ENCODE data around the gene ASPHD2.

The ASPHD2 gene

DNA sequence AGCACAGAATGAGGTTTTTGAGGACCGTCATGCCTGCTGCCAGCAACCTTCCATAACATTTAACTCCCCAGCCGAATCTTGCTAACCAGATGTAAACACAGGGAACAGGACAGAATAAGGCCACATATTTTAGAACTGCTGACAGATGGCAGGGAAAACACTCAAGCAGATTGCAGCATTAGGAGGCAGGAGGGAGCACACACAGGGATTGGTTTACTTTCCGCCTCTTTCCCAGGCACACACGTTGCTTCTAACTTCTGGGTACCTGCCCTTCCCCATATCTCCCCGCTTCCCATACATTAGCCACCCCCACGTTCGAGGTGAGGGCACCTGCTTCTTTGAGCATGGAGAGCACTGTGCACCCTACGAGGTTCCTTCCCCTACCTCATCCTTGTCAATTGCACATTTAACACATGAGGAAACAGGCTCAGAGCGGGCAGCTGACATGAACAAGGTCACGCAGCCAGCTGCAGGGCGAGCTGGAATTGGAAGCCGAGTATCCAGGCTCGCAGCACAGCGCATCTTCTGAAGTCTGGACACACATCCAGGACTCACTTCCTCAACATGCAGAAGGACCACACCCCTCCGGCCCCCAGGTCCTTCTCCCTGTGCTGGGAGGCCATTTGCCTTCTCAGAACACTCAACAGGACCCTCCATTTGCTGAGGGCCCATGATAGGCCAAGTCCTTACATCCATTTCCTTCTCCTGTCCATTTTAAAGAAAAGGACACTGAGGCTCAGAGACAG lies 18.7 kb downstream of the ASPHD2 start:
- no peak for DNase-seq

DNA sequence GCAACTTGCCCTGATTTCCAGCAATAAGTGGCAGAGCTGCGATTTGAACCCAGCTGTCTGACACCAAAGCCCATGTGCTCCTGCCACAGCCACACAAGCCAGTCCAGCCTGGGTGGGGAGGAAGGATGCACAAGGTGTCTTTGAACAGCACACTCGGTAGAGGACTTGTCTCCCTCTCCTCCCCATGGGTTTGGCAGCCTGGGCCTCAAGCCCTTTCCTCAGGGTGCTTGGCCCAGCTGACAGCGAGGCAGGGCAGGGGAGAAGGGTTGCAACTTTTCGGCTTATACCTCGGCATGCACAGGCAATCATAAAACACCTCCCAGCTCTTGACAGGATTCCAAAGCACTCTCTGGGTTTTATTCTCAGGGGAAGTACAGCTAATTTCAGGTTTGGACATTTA lies 19.3 kb downstream of the ASPHD2 start:
- DNase-seq = no peak

DNA sequence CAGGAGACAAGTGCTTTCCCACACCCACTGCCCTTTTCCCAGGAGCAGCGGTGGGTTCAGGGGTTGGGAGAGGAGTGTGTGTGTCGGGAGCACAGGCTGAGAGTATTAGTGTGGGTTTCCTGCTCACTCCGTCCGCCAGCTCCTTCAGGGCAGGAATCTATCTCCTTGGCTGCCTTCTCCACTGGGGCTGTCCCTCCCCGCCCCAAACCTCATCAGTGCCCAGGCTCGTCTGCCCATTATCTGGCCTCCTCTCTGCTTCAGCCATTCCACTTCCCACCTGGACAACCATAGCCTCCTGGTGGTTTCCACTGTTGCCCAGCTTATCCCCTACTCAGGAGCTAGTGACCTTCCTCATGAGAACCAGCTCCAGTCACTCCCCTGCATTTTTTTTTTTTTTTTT lies 19.9 kb downstream of the ASPHD2 start:
- DNase-seq = no peak

DNA sequence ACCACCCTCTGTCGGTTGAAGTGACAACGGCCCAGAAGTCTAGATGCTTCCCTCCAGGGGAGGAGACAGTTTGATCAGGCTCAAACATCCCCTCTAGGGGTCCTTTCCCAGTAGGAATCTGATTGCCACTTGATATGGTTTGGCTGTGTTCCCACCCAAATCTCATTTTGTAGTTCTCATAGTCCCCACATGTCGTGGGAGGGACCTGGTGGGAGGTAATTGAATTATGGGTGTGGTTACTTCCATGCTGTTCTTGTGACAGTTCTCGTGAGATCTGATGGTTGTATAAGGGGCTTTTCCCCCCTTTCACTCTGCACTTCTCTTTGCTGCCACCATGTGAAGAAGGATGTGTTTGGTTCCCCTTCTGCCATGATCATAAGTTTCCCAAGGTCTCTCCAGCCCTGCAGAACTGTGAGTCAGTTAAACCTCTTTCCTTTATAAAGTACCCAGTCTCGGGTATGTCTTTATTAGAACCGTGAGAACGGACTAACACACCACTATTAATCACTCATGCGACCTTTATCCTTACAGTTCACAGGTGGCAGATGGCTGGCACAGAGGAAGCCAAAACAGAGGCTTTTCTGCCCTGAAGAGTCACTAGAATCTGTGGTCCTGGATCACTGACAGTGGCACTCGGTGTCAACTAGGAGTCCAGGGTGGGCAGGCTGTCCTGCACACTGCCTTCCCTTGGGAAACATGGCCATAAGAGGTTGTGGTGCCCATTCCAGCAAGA lies 21.6 kb downstream of the ASPHD2 start:
- DNase-seq = no peak

DNA sequence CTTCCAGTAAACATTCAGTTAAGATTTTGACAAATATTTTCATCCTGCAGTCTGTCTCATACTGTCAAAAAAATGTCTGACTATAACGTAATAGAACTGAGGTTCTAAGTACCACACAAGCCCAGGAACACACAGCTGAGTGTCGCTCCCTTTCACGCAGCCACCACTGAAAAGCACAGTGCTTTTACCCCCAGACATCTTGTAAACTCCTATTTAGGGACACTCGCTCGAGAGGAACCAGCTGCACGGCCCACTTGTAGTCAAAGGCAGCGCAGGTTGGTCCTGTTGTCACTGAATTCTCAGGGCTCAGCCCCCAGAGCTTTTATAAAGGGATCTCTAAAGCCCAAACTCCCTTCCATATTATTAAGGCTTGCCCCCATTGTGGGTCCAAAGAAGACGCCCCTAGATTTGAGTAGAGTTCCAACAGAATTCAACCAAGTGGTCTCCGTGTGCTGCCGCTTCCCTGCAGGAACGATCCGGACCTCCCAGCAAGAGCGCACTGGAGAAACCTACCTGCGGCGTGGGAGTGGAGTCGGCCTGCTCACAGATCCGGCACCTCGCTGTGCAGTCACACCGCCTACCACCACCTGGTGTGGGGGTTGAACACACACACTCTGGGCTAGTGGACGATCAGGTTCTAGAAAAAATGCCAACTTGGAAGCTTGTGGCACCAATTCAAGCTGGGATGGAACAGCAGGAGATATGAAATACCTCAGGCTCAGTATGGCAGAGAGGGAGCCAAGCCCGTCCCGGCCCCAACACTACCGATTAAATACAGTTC lies 23.4 kb downstream of the ASPHD2 start:
- no peak for DNase-seq

DNA sequence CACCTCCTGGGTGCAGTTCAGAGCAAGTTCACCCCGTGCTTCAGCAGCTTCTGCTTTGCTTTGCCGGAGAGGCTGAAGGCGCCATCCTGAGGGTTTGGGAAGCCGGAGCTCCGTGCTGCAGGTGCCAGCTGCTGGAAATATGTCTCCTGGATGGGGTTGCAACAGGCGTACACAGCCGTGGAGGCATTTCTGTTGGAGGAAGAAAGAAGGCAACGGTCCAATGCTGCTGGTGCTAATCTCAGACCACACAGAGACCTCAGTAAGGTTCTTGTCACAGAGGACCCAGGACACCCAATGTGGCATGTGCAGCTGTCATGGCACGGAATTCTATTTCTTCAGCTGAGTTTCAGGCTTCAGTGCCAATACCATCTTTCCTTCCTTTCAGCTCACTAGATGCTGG lies 24.2 kb downstream of the ASPHD2 start:
- DNase-seq = no peak

DNA sequence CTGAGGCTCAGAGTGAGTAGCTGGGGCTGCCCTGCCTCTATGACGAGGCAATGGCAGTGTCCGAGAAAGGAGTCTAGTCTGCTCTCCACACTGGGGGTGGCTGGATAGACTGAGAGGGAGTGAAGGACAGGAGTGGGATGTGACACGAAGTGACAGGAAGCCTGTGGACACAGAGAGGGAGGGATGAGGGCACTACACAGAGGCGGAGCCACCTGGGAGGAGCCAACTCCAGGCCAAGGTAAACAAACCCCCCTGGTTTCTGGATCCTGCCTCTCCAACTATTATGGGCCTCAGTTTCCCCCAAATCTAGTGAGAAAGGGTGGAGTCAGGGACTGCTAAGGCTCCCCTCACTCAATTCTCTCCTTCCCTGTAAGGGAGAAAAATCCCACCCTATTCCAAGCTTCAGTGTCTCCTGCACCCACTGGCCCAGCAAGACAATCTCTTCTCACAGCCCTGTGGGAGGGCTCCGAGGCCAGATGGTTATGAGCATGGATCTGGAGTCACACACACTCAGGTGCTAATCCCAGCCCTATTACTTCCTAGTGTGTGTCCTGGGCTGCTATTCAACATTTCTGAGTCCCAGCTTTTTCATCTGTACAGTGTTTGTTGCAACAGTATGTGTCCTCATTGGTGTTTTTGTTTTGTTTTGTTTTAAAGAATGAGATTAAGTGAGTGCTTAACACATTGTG lies 24.9 kb downstream of the ASPHD2 start:
- no peak for DNase-seq

DNA sequence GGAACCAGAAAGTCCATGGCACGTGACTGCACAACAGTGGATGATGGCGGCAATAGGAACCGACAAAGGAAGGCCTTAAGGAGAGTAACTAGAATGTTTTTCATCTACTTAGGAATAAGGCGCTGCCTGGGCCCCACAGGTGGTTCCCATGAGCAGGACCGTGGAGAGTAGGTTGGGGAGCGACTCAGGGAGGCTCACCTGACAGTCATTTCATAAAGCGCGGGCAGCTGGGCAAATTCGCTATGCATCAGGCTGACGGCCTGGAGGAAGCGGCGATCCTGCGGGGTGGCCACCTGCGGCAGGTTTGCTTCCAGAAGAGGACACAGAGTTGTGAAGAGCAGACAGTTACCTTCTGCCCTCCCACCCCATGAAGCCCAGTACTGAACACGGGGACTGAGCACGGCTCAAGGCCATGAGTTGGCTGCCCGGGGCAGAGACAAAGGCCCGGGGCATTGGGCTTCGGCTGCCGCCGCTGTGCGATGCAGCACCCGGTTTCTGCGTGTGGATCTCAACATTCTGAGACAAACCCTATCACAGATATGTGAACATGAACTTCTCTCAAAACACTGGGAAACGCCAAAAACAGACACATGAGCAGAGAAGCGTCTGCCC lies 28.7 kb downstream of the ASPHD2 start:
- no peak for DNase-seq

DNA sequence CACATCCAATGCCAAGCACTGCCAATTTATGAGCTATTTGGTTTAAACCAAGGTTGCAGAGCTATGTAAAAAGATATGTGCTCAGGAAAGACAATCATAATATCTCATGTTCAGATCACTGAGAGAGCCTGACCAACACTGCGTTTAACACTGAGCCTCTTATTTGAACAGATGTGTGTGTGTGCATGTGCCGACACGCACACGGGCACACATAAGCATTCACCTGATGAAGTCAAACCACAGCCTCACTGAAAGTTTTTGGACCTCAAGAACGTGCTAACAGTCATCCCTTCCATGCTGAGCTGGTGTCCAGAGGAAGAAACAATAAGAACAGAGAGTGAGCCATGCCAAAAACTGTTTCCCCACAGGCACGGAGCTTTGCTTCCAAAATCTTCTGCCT lies 31.1 kb downstream of the ASPHD2 start:
- no peak for DNase-seq

DNA sequence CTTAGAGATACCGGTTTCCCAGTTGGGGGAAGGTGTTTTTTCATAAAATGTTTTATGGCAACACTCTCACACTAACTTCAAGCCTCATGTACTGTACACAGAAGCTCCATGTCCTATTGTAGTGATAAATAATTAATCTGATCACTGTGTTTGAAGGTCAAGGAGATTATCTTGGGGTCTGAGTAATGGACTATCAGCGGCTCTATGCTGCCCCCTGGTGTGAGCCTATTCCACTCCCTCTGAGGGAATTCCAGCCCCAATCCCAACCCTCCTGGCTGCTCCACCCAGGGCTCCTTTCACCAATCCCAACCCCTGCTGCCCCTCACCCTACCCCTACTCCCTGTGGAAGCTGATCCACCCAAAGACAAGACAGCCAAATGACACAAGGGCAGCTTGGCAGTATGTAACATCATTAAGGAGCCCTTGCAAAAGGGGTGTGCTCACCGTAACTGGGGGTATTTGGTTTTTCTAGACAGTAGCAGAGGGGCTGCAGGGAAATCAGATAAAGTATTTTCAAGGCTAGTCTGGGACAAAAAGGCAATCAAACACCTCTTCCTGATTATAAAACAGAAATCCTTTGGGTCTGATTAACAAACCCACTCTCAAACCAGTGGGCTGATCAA lies 32.2 kb downstream of the ASPHD2 start:
- no peak for DNase-seq

DNA sequence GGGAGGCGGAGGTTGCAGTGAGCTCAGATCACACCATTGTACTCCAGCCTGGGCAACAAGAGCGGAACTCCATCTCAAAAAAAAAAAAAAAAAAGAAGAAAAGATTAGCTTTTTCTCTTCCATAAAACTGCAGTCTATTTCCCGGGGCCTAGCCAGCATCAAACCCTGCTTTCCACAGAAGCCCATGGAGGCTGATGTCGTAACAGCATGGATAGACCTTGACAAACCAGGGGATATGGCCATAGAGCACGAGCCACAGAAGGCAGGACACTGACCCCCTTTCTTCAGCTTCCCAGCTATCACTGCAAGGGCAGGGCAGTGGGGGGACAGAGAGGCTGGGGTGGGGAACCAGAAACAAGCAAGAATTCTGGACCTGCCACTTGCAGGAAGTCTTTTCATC lies 33.0 kb downstream of the ASPHD2 start:
- no peak for DNase-seq

DNA sequence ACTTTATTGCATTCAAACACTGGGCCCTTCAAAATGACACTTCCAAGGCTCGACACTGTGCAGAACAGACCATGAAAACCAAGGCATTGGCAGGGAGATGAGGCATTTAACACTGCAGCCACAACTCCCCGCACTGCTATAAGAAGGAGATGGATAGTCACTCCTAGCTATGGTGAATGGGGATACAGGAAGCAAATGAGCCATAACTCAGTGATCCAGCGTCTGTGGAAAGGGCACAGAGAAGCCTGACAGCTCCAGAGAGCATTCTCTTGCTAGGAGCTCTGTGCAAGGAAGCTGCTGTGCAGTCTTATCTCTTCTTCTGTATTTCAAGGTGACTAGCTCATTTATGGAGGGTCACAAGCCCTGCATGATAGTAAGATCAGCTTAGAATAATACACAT lies 33.6 kb downstream of the ASPHD2 start:
- DNase-seq = no peak

DNA sequence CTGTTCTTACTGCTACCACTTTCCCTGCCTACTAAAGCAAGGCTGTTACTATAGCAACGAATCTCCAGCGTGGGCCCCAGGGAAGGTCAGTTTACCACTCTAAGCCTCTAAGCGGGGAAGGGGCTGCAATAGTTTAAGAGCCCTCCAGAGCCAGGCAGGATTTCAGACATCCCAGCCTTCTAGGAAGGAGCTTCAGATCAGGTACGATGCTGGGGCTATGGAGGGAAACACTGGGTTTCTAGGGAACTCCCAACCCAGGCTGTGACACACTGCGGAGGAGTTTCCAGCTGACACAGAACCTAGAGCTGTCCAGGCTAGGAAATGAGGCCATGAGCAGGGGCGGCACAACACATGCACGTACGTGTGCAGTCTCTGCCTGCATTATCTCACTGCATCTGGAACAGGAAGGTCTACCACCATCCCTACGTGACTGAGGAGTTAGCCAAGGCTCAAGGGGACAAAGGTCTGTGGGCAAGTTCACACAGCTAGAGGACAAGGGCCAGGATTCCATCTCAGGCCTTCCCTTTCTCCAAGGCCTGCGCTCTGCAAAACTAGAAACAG lies 34.1 kb downstream of the ASPHD2 start:
- DNase-seq = no peak

DNA sequence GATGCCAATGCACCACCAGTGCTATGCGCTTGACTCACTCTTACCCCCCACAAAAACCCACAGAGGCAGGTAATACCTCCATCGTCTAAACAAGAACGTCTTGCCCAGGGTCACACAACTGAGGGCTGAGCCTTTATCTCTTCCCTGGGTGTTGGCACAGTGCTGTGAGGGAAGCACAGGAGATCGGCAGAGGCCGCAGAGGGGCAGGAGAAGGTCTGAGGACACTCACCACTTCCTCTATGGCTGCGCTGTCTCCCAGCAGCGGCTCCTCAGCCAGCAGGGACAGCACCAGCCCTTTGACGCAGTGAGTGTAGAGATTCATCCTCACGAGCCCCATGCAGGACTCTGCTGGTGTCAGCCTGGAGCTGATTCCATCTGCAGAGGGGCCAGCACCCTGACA lies 34.6 kb downstream of the ASPHD2 start:
- no peak for DNase-seq

DNA sequence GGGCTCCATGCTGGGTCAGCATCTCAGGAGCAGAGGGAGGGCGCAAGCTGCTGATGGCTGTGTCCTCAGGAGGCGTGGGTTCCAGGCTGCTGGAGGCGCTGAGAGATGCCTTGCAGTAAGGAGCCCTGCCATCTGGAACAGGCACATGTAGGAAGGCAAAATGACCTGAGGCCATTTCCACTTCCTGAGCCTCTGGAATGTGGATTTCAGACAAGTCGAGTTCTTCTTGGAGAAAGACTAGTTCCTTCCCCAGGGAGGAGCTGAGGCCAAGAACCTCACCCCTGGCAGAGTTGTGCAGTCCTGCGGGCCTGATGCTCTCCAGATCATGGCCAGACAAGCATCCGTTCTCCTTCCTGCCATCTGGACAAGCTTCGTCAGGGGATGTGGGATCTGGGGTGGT lies 35.3 kb downstream of the ASPHD2 start:
- no peak for DNase-seq

DNA sequence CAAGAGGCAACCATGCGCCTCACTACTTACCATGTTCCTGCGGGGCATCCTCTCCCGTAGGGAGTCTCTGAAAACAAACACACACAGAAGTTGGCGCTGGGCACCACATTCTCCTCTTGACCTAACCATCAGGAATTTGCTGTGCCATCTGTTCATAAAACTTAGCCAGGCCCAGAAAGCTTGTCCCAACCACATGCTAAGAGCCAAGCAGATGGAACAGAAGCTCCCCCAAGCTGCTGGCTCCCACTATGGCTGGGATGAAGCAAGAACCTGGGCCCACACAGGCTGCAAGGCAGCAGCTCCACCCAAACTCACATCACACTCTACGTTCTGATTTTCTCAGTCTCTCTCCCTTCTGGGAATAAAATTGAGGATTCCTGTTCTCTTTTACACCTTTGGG lies 37.1 kb downstream of the ASPHD2 start:
- no peak for DNase-seq

DNA sequence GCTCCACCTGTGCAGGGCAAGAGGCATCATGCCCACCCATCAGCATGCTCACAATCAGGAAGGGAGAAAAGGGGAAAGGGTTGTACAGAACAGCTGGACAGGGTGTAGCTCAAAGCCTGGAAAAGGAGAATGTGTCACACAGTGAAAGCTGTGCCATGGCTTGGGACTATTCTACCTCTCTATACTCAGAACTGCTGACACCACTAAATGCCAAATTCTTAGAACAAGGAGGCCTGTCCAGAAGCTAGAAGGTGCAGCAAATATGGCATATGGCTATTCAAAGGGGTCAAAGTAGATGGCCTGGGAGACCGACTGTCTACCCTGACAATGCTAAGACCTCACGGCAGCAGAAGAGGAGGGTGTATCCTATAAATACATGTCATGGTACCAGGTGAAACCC lies 41.7 kb downstream of the ASPHD2 start:
- no peak for DNase-seq

DNA sequence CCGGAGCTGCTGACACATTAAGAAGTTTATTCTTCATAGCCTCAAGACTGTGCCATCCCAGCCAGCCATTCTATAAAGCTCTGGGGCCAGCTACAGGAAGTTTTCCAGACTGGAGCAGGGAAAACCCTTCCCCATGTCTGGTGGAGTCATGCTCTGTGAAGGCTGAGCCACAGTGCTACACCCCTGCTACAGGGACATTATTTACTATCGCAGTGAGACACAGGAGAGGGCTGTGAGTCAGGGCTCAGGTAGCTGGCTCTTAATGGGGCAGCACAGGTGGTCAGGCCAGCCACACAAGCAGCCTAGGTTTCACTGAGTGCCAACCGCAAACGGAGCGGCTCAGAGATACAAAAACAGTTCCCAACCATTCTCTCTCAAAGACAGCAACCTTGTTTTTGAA lies 42.5 kb downstream of the ASPHD2 start:
- no peak for DNase-seq

DNA sequence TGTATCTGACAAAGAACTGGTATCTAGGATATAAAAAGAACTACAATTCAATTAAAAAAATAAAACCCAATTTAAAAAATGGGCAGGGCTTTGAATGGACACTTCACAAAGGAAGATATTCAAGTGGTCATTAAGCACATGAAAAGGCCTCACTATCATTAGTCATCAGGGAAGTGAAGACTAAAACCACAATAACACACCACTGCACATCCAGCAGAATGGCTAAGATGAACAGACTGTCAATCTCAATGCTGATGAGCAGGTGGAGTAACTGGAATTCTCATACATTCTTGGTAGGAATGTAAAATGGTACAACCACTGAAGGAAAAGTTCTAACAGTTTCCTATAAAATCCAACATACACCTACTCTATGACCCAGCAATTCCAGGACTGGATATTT lies 45.6 kb downstream of the ASPHD2 start:
- no peak for DNase-seq

DNA sequence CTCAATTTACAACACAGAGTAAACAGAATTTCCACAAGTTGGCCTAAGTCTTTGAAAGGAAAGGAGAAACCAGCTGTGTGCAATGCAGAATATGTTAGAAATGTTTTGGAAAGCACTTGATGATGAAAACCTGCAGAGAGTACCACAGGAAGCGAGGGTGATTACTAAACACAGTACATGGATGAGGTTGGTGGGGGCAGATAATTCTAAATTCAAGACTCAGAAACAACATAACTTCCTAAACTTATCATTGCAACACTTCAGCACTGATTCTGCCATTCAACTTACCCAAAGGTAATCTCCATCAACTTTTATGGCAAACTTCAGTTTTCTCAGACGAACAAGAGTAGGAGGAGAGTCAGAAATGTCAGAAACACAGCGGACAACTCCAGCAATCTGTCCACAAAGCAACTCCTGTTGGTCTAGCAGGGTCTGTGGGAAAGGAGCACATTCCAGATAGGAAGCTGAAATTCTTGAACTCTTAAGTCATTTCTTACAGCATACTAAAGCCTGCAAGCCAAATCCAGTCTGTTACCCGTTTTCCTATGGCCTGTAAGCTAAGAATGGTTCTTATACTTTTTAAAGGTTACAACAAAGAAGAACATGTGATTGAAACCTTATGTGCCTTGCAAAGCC lies 47.8 kb downstream of the ASPHD2 start:
- DNase-seq = no peak

DNA sequence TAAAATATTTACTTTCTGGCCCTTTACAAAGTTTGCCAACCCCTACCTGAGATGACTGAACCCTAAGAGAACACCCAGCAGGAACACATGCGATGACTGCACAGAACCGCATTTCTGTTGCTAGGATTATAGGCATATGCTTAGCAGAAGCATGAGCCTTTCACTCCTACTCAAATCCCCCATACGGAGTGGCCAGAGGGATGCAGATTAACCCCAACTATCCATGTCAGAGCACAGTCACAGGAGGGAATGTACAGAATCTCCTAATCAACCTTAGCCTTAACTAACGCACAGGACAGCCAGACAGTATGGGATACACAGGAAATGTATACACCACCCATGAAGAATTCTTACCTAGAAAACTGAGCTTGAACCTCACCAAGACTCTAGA lies 48.3 kb downstream of the ASPHD2 start:
- DNase-seq = no peak
